Liver (tissue), 9 donors: ENCODE measurements around the gene PFN3. TPM values are rescaled to one million over a fixed set of nuclear protein-coding genes. Genes with fewer than 3 reads are reported as not detected.

Experiments
- DNase-seq: peaks from one replicate; pipeline ENCODE4 v3.0.0-alpha.2; 2017; ENCODE audit warnings: low spot score
- H3K27ac ChIP-seq, 2 donors: one replicate each; pipeline ENCODE4 v1.7.0; 2013; ENCODE audit warnings: inconsistent platforms in 2 of 2, low read length in 2 of 2, control low read depth in 1 of 2, low read depth in 1 of 2, mild to moderate bottlenecking in 1 of 2
- H3K27me3 ChIP-seq, 4 donors: one replicate each; pipeline versions ENCODE4 v1.6.1 to v1.7.0; 2013; ENCODE audit warnings: low read length in 3 of 4, inconsistent platforms in 1 of 4, mild to moderate bottlenecking in 1 of 4, moderate library complexity in 1 of 4; ENCODE audit not compliant: control insufficient read depth in 4 of 4, insufficient read depth in 4 of 4
- H3K36me3 ChIP-seq, 4 donors: one replicate each; pipeline versions ENCODE4 v1.6.1 to v1.7.0; 2013; ENCODE audit warnings: low read length in 3 of 4, mild to moderate bottlenecking in 3 of 4, low read depth in 1 of 4, moderate library complexity in 1 of 4; ENCODE audit not compliant: control insufficient read depth in 4 of 4, insufficient read depth in 3 of 4
- H3K4me1 ChIP-seq, 4 donors: one replicate each; pipeline versions ENCODE4 v1.6.1 to v1.7.0; 2013; ENCODE audit warnings: low read length in 3 of 4, mild to moderate bottlenecking in 3 of 4, moderate library complexity in 1 of 4; ENCODE audit not compliant: control insufficient read depth in 4 of 4, insufficient read depth in 4 of 4
- H3K4me3 ChIP-seq, 3 donors: one replicate each; pipeline versions ENCODE4 v1.6.1 to v1.7.0; 2013; ENCODE audit warnings: low read length in 3 of 3, control low read depth in 1 of 3, low read depth in 1 of 3, mild to moderate bottlenecking in 1 of 3
- H3K9ac ChIP-seq, 2 donors: one replicate each; pipeline ENCODE4 v1.7.0; 2013; ENCODE audit warnings: low read length in 2 of 2, mild to moderate bottlenecking in 2 of 2, moderate library complexity in 2 of 2, control low read depth in 1 of 2, low read depth in 1 of 2
- H3K9me3 ChIP-seq, 4 donors: one replicate each; pipeline versions ENCODE4 v1.6.1 to v1.7.0; 2013; ENCODE audit warnings: low read length in 3 of 4; ENCODE audit not compliant: control insufficient read depth in 4 of 4
- ATF3 ChIP-seq: IDR thresholded peaks from 2 replicates; pipeline ENCODE4 v1.6.1; 2016; ENCODE audit warnings: antibody characterized with exemption
- CTCF ChIP-seq: fragments of 150-350 bp; IDR thresholded peaks from 2 replicates; pipeline ENCODE4 v1.5.1; 2017; ENCODE audit warnings: improper control_type of control experiment, low read depth, low read length; ENCODE audit not compliant: missing input control
- EGR1 ChIP-seq, 2 donors: IDR thresholded peaks; 2 replicates each; pipeline ENCODE4 v1.6.1; 2016 to 2018; ENCODE audit warnings: antibody characterized with exemption in 2 of 2, low read depth in 2 of 2
- FOXA2 ChIP-seq: IDR thresholded peaks from 2 replicates; pipeline ENCODE4 v1.6.1; 2016; ENCODE audit warnings: antibody characterized with exemption
- HNF4A ChIP-seq, 2 donors: conservative IDR thresholded peaks; 2 replicates each; pipeline ENCODE4 v1.6.1; 2016; ENCODE audit warnings: antibody characterized with exemption in 2 of 2, mild to moderate bottlenecking in 2 of 2
- HNF4G ChIP-seq: IDR thresholded peaks from 2 replicates; pipeline ENCODE4 v1.6.1; 2016; ENCODE audit warnings: antibody characterized with exemption
- JUND ChIP-seq, 2 donors: IDR thresholded peaks; 2 replicates each; pipeline ENCODE4 v1.6.1; 2016; ENCODE audit warnings: antibody characterized with exemption in 2 of 2
- MAX ChIP-seq: IDR thresholded peaks from 2 replicates; pipeline ENCODE4 v1.6.1; 2016; ENCODE audit warnings: antibody characterized with exemption
- NR2F2 ChIP-seq: IDR thresholded peaks from 2 replicates; pipeline ENCODE4 v1.6.1; 2016; ENCODE audit warnings: antibody characterized with exemption
- REST ChIP-seq: IDR thresholded peaks from 2 replicates; pipeline ENCODE4 v1.6.1; 2016; ENCODE audit warnings: antibody characterized with exemption, mild to moderate bottlenecking
- RXRA ChIP-seq, 2 donors: IDR thresholded peaks; 2 replicates each; pipeline ENCODE4 v1.6.1; 2017 to 2018; ENCODE audit warnings: antibody characterized with exemption in 2 of 2, mild to moderate bottlenecking in 1 of 2
- SP1 ChIP-seq: IDR thresholded peaks from 2 replicates; pipeline ENCODE4 v1.6.1; 2018; ENCODE audit warnings: antibody characterized with exemption, mild to moderate bottlenecking
- TAF1 ChIP-seq: conservative IDR thresholded peaks from 2 replicates; pipeline ENCODE4 v1.6.1; 2016; ENCODE audit warnings: antibody characterized with exemption, mild to moderate bottlenecking
- YY1 ChIP-seq: IDR thresholded peaks from 2 replicates; pipeline ENCODE4 v1.6.1; 2016; ENCODE audit warnings: antibody characterized with exemption, mild to moderate bottlenecking
- ZBTB33 ChIP-seq: IDR thresholded peaks from 2 replicates; pipeline ENCODE4 v1.6.1; 2016; ENCODE audit warnings: antibody characterized with exemption
- WGBS: extraction: QIAGEN DNeasy Blood & Tissue Kit; methylation state at CpG from one replicate; pipeline ENCODE4 v1.1.7; 2013; 5-methylcytosine and 5-hydroxymethylcytosine counted together
- polyA plus RNA-seq, 2 donors: library from polyadenylated mRNA; stranded (reverse) in 1 of 2; unstranded in 1 of 2; fragments of 200-250 nt in 1 of 2; fragments of >200 nt in 1 of 2; fragmentation: Nextera tagmentation in 1 of 2; extraction: Ambion mirVana in 1 of 2; gene quantifications; one replicate each; pipeline versions ENCODE4 v1.2.1 to v1.2.3, GENCODE V29; 2013 to 2015
- total RNA-seq, 2 donors: library from RNA; depleted of rRNA; stranded (reverse); fragments of >200 nt; gene quantifications; one replicate each; pipeline ENCODE4 v1.2.3, GENCODE V29; 2014
- donor health status: healthy.
- donor health status: healthy.
- donor health status: healthy.
- donor health status: healthy.
- donor health status: healthy.

The PFN3 gene
- total and polyA plus RNA-seq, 4 donors: not detected

- H3K36me3 ChIP-seq: peaks cover 6 to 22% (median 11%) of the 10 kb centered on the region in 4 donors
- no peak for DNase-seq
- H3K4me3 ChIP-seq: no peak overlapping the region
- 80% methylated on average over 29 of the region's 29 CpGs for WGBS
- peak overlapping the region; percentile 55 to 57 for H3K27ac ChIP-seq
- H3K9me3 ChIP-seq: no peaks in the 10 kb centered on the region
- H3K4me1 ChIP-seq: peaks cover 0 to 18% (median 12%) of the 10 kb centered on the region in 4 donors
- H3K9ac ChIP-seq: no peak overlapping the region
- TF ChIP-seq HNF4A (conservative IDR thresholded peaks at IDR 0.05): no peak
- TF ChIP-seq JUND (IDR thresholded peaks at IDR 0.05): no peak
- no peak for TF ChIP-seq YY1
- H3K27me3 ChIP-seq: no peaks in the 10 kb centered on the region
These were observed 31.1 kb upstream of the PFN3 start for GRCh38 chr5:177431317-177432142.

- Histone ChIP-seq H3K27me3 (no peaks in the 10 kb centered on the region), H3K4me3 (no peak overlapping the region), H3K27ac (peak overlapping the region; percentile 42 to 57), H3K4me1 (peaks cover 0 to 18% (median 12%) of the 10 kb centered on the region in 4 donors), H3K9me3 (no peaks in the 10 kb centered on the region), H3K36me3 (peaks cover 6 to 20% (median 10%) of the 10 kb centered on the region in 4 donors), H3K9ac (no peak overlapping the region)
- 81% methylated on average over 7 of the region's 7 CpGs for WGBS
- TF ChIP-seq YY1: no peak
- no peak for TF ChIP-seq EGR1 (IDR thresholded peaks at IDR 0.05; ENCODE audit: low read depth in 2 of 2)
- TF ChIP-seq TAF1: no peak
- TF ChIP-seq SP1: no peak
- TF ChIP-seq NR2F2: no peak
- TF ChIP-seq ZBTB33: no peak
- no peak for TF ChIP-seq HNF4G
- no peak for DNase-seq
These were observed 30.5 kb upstream of the PFN3 start for GRCh38 chr5:177430972-177431316.

GRCh38 chr5:177430140-177430951 lies 29.9 kb upstream of the PFN3 start:
- Histone ChIP-seq H3K4me3 (no peak overlapping the region), H3K27me3 (no peaks in the 10 kb centered on the region), H3K4me1 (peaks cover 3 to 22% (median 16%) of the 10 kb centered on the region in 4 donors), H3K27ac (peak overlapping the region; percentile 44 to 57), H3K9me3 (no peaks in the 10 kb centered on the region), H3K36me3 (peaks cover 6 to 17% (median 8%) of the 10 kb centered on the region in 4 donors), H3K9ac (no peak overlapping the region)
- DNase-seq: no peak
- WGBS: 89% methylated on average over 26 of the region's 26 CpGs
- no peak for TF ChIP-seq CTCF
- no peak for TF ChIP-seq JUND (IDR thresholded peaks at IDR 0.05)
- TF ChIP-seq TAF1: no peak
- TF ChIP-seq RXRA (IDR thresholded peaks at IDR 0.05): no peak
- no peak for TF ChIP-seq MAX
- no peak for TF ChIP-seq NR2F2
- no peak for TF ChIP-seq ATF3
- TF ChIP-seq YY1: no peak
- no peak for TF ChIP-seq REST
- no peak for TF ChIP-seq EGR1 (IDR thresholded peaks at IDR 0.05; ENCODE audit: low read depth in 2 of 2)
- TF ChIP-seq FOXA2: no peak
- no peak for TF ChIP-seq HNF4G
- no peak for TF ChIP-seq ZBTB33
